ENCODE data around the gene WWOX. TPM values are rescaled to one million over a fixed set of nuclear protein-coding genes. Genes with fewer than 3 reads are reported as not detected.

Gene WWOX
- total and polyA plus RNA-seq, 2 of the 13 experiments (the other 11 are each of a cell fraction or from before 2014, with no cell fraction given), result 9.1 to 37.4 TPM

DNA sequence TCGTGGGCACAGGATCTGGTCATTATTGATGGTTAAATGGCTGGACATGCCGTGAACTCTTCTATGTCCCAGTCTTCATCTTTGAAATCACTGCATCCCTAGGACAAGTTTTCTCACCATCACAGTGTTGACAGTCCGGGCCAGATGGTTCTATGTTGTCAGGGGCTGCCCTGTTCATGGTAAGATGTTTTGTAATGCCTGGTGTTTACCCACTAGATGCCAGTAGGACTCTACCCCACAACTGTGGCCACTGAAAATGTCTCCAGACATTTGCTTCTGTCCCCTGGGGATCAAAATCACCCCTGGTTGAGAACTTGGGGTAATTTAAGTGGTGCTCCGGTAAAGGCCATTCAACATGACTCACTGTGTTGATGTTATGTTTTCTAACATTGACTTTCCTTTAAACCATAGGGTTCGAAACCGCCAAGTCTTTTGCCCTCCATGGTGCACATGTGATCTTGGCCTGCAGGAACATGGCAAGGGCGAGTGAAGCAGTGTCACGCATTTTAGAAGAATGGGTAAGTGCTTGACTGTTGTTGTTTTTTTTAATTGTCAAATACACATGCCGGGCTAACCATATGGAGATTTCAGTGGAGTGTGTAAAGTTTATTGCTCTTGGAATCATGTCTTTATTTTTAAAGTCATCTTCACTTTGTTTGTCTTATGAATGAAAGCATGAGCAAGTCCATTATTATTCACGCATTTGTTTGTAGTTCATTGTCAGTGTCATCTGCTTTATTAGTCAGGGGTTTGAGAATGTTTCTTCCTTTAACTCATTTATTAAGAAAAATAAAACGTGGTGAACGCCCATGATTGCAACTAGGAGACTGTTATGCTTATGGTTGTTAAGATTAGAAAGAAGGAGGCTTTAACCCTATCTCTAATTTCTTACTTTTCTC lies 64.6 kb downstream of the WWOX start:
- CTCF ChIA-PET (ENCODE audit: low intra/inter-chr PET ratio, low total read pairs), result interaction anchor here (1.2 kb wide), 1 partner anchor 273 kb away, joined by 4 read pairs; no protein-coding TSS in a partner anchor
- in situ Hi-C loops (cut with HindIII; ENCODE audit: extremely low pct_ligation_motif_present, low pct_unique_long_range_greater_than_20kb), result no loop called here
- POLR2A ChIA-PET, result no interaction called here
- TF ChIP-seq, protein P1, sequence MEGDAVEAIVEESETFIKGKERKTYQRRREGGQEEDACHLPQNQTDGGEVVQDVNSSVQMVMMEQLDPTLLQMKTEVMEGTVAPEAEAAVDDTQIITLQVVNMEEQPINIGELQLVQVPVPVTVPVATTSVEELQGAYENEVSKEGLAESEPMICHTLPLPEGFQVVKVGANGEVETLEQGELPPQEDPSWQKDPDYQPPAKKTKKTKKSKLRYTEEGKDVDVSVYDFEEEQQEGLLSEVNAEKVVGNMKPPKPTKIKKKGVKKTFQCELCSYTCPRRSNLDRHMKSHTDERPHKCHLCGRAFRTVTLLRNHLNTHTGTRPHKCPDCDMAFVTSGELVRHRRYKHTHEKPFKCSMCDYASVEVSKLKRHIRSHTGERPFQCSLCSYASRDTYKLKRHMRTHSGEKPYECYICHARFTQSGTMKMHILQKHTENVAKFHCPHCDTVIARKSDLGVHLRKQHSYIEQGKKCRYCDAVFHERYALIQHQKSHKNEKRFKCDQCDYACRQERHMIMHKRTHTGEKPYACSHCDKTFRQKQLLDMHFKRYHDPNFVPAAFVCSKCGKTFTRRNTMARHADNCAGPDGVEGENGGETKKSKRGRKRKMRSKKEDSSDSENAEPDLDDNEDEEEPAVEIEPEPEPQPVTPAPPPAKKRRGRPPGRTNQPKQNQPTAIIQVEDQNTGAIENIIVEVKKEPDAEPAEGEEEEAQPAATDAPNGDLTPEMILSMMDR (CRISPR knock-in tag; IDR thresholded peaks at IDR 0.05), result peak; percentile 25; the same call in 1 of the 2 replicates
- TF ChIP-seq NKX3-1 (CRISPR knock-in tag; IDR thresholded peaks at IDR 0.05) (no peak), MAF1 (CRISPR knock-in tag; IDR thresholded peaks at IDR 0.05; ENCODE audit: borderline replicate concordance) (no peak)
- TF ChIP-seq, protein P2, sequence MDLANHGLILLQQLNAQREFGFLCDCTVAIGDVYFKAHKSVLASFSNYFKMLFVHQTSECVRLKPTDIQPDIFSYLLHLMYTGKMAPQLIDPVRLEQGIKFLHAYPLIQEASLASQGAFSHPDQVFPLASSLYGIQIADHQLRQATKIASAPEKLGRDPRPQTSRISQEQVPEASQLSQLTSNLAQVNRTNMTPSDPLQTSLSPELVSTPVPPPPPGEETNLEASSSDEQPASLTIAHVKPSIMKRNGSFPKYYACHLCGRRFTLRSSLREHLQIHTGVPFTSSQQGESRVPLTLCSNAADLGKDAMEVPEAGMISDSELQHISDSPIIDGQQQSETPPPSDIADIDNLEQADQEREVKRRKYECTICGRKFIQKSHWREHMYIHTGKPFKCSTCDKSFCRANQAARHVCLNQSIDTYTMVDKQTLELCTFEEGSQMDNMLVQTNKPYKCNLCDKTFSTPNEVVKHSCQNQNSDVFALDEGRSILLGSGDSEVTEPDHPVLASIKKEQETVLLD (CRISPR knock-in tag; IDR thresholded peaks at IDR 0.05; ENCODE audit: low read depth), result no peak
- no TSS peak for BruUV-seq (replicated peaks)
- Histone ChIP-seq H4K20me1 (ENCODE audit: insufficient read depth, low read length) (no peaks in the 10 kb centered on the region), H3K27me3 (ENCODE audit: control insufficient read depth in 1 of 2, insufficient read depth in 2 of 2, low read length in 2 of 2) (no peaks in the 10 kb centered on the region), H3K4me3 (replicated peaks in 1 of 3; ENCODE audit: insufficient read depth in 1 of 3, low read depth in 2 of 3, low read length in 3 of 3) (no peak overlapping the region), H3K9me3 (ENCODE audit: low read length) (no peaks in the 10 kb centered on the region), H3K4me2 (ENCODE audit: low read depth, low read length) (no peak overlapping the region), H3K9ac (ENCODE audit: insufficient read depth, low read depth, low read length) (no peak overlapping the region), H2AFZ (ENCODE audit: low read length) (no peak overlapping the region), H3K27ac (ENCODE audit: extremely low read length, insufficient read depth, low read length) (no peak overlapping the region), H3K79me2 (ENCODE audit: insufficient read depth, low read length) (no peaks in the 10 kb centered on the region), H3K36me3 (replicated peaks in 1 of 2; ENCODE audit: control insufficient read depth in 1 of 2, insufficient read depth in 2 of 2, low read length in 2 of 2) (no peaks in the 10 kb centered on the region), H3K4me1 (ENCODE audit: insufficient read depth, low read length) (peaks cover 6% of the 10 kb centered on the region)
- 85% methylated on average over 12 of the region's 12 CpGs for WGBS (ENCODE audit: low lambda C conversion rate)
- intact Hi-C loops (cut with micrococcal nuclease; ENCODE audit: unreplicated experiment), result no loop called here
- no peak for ATAC-seq
- FAIRE-seq, result no peak
- no peak for DNase-seq (ENCODE audit: low spot score)
